ENCODE measurements around the gene ELL. TPM values are rescaled to one million over a fixed set of nuclear protein-coding genes. Genes with fewer than 3 reads are reported as not detected.

The ELL gene
- total RNA-seq, 1 experiment from 2014 or later, result 22.9 TPM

DNA sequence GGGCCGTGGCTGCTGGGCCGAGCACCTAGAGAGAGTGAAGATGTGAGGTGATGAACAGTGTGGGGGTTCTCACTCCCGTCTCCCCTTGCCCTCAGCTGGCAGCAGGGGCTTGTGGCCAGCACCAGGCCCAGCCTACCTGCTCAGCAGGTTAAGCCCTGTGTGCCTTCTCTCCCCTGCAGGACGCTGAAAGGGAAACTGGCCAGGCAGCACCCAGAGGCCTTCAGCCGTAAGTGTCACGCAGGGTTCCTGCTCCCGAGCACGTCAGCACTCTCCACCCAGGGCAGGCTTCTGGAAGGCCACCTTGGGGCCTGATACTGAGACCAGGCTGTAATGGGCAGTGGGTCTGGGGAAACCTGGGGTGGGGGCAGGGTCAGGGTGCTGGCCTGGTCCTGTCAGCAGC is 45.1 kb upstream of the ELL start:
- BruUV-seq (replicated peaks), result no TSS peak
- no peak for ATAC-seq
- Histone ChIP-seq H4K20me1 (ENCODE audit: insufficient read depth) (no peaks in the 10 kb centered on the region), H2AFZ (ENCODE audit: low read depth, low read length, poor library complexity, severe bottlenecking) (no peak overlapping the region), H3K9me2 (ENCODE audit: insufficient read depth) (no peaks in the 10 kb centered on the region), H3K36me3 (ENCODE audit: control insufficient read depth in 1 of 2, insufficient read depth in 2 of 2, low read length in 2 of 2) (peaks cover 27 to 53% of the 10 kb centered on the region in 2 experiments; a peak in 3 of 4 replicates), H3K9ac (ENCODE audit: low read length) (no peak overlapping the region), H3K4me2 (ENCODE audit: low read length) (no peak overlapping the region), H3K27me3 (ENCODE audit: insufficient read depth, low read length) (no peaks in the 10 kb centered on the region), H3K4me1 (ENCODE audit: control insufficient read depth in 1 of 2, insufficient read depth in 2 of 2, low read length in 2 of 2) (peaks cover 8 to 15% of the 10 kb centered on the region in 2 experiments; a peak in 3 of 4 replicates), H3K9me3 (ENCODE audit: control insufficient read depth in 1 of 2, insufficient read depth in 1 of 2, low read depth in 1 of 2, low read length in 2 of 2) (no peaks in the 10 kb centered on the region), H3K4me3 (replicated peaks in 1 of 2; ENCODE audit: low read depth in 1 of 2, low read length in 2 of 2) (no peak overlapping the region), H3K79me2 (ENCODE audit: insufficient read depth, low read length) (peaks cover 14% of the 10 kb centered on the region), H3K27ac (ENCODE audit: low read depth, low read length) (no peak overlapping the region; the same call in 1 of the 2 replicates)
- intact Hi-C loops (cut with micrococcal nuclease), result no loop called here
- DNase-seq (ENCODE audit: low read depth, low spot score), result no peak
- CTCF ChIA-PET, result no interaction called here
- RAD21 ChIA-PET (ENCODE audit: low non-redundant PET in 1 of 2, low total read pairs in 2 of 2, uncharacterized antibody in 2 of 2, unreplicated experiment in 2 of 2), result no interaction called here
- TF ChIP-seq SP1 (IDR thresholded peaks at IDR 0.05; ENCODE audit: low read depth) (no peak), FOSL1 (IDR thresholded peaks at IDR 0.05; ENCODE audit: low read depth) (no peak), EZH2phosphoT487 (IDR thresholded peaks at IDR 0.05; ENCODE audit: borderline replicate concordance) (no peak), YY1 (IDR thresholded peaks at IDR 0.05; ENCODE audit: extremely low read depth, insufficient replicate concordance, low read depth, low read length) (no peak), ZFX (IDR thresholded peaks at IDR 0.05) (no peak), SIN3A (IDR thresholded peaks at IDR 0.05; ENCODE audit: low read depth) (no peak), POLR2A (IDR thresholded peaks at IDR 0.05; ENCODE audit: borderline replicate concordance, extremely low read depth, insufficient read depth, insufficient read length) (no peak)
- TF ChIP-seq, protein P1, sequence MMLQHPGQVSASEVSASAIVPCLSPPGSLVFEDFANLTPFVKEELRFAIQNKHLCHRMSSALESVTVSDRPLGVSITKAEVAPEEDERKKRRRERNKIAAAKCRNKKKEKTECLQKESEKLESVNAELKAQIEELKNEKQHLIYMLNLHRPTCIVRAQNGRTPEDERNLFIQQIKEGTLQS (IDR thresholded peaks at IDR 0.05), result no peak
- TF ChIP-seq, protein P2, sequence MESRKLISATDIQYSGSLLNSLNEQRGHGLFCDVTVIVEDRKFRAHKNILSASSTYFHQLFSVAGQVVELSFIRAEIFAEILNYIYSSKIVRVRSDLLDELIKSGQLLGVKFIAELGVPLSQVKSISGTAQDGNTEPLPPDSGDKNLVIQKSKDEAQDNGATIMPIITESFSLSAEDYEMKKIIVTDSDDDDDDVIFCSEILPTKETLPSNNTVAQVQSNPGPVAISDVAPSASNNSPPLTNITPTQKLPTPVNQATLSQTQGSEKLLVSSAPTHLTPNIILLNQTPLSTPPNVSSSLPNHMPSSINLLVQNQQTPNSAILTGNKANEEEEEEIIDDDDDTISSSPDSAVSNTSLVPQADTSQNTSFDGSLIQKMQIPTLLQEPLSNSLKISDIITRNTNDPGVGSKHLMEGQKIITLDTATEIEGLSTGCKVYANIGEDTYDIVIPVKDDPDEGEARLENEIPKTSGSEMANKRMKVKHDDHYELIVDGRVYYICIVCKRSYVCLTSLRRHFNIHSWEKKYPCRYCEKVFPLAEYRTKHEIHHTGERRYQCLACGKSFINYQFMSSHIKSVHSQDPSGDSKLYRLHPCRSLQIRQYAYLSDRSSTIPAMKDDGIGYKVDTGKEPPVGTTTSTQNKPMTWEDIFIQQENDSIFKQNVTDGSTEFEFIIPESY (IDR thresholded peaks at IDR 0.05; ENCODE audit: extremely low read depth, insufficient replicate concordance, low read length), result no peak
- TF ChIP-seq, protein P3, sequence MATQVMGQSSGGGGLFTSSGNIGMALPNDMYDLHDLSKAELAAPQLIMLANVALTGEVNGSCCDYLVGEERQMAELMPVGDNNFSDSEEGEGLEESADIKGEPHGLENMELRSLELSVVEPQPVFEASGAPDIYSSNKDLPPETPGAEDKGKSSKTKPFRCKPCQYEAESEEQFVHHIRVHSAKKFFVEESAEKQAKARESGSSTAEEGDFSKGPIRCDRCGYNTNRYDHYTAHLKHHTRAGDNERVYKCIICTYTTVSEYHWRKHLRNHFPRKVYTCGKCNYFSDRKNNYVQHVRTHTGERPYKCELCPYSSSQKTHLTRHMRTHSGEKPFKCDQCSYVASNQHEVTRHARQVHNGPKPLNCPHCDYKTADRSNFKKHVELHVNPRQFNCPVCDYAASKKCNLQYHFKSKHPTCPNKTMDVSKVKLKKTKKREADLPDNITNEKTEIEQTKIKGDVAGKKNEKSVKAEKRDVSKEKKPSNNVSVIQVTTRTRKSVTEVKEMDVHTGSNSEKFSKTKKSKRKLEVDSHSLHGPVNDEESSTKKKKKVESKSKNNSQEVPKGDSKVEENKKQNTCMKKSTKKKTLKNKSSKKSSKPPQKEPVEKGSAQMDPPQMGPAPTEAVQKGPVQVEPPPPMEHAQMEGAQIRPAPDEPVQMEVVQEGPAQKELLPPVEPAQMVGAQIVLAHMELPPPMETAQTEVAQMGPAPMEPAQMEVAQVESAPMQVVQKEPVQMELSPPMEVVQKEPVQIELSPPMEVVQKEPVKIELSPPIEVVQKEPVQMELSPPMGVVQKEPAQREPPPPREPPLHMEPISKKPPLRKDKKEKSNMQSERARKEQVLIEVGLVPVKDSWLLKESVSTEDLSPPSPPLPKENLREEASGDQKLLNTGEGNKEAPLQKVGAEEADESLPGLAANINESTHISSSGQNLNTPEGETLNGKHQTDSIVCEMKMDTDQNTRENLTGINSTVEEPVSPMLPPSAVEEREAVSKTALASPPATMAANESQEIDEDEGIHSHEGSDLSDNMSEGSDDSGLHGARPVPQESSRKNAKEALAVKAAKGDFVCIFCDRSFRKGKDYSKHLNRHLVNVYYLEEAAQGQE (IDR thresholded peaks at IDR 0.05; ENCODE audit: low read depth), result no peak
- POLR2A ChIA-PET, result interaction anchor here (0.9 kb wide), 1 partner anchor 10 kb away, joined by 3 read pairs; the partner anchor contains the start of gene KXD1
